ENCODE data around the gene APBB2.
"Not testable (repeated sequence)": the region's sequence is repeated elsewhere in the genome, so short reads cannot be mapped to it uniquely, and the experiment has no call there.

Gene APBB2

DNA sequence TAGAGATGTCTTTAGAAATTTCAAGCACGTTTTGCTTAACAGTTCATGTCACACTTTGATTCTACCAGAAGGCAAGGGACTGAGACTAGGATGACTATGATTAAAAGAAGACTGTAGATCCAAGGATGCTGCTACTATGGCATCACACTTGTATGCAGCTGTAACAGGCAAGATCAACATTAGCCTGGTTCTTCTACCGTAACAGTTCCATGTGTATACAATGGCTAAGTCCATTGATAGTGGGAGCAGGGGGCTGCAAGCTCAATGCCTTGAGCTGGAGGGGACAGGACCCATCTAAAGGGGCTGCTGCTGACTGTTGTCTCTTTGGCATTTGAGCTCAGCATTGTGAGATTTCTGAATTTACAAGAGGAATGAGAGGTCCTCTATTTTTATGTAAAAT is 212.0 kb downstream of the APBB2 start:
- DNase-seq, result no peak

DNA sequence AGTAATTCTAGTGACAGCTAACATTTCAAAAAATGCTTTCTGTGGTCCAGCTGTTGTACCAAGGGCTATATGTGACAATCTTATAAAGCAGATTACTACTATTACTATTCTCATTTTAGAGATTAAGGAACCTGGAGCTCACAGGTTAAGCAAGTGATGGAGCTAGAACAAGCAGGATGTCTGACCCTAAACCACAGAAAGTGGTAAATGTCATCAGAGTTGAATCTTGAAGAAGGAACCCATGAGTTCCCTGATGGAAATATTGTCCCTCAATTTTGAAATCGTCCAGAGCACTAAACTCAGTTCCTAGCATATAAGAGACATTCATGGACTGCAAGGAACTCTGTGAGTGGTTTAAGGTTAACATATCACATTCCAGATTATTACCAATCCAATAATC is 214.0 kb downstream of the APBB2 start:
- DNase-seq, result peak; percentile 6

DNA sequence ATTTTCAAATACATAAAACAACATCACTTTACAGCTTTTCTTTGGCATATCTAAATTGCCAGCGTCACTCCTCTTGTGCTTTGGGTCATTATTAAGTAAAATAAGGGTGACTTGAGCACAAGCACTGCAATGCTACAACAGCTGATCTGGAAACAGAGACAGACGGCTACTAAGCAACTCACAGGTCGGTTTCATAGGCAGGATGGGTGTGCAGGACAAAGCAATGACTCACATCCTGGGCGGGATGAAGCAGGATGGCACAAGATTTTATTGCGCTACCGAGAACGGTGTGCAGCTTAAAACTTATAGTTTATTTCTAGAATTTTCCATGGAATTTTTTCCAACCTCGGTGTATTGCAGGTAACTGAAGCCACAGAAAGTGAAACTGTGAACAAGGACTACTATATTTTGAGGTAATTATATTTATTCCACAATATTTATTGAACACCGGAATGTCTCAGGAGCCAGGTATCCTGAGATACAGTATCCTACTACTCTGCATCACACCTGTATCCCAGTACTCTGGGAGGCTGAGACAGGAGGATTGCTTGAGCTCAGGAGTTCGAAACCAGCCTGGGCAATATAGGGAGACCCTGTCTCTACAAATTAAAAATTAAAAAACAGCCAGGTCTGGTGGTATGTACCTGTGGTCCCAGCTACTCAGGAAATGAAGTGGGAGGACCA is 215.5 kb downstream of the APBB2 start:
- peak; percentile 51 for DNase-seq

DNA sequence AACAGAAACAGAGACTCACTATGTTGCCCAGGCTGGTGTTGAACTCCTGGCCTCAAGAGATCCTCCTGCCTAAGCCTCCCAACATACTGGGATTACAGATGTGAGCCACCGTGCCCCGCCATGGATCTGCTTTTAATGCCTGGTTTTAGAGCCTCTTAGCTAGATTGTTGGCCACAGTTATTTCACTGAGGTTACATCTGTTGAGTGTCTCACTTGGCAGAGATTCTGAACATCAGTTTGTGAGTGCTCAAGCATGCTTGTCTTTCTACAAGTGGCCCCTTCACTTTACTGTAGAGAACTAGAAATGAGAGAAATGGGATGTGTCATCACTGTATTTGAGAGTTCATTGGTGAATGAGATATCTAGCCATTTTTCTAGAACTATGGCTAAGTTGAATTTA is 218.5 kb downstream of the APBB2 start:
- no peak for DNase-seq

DNA sequence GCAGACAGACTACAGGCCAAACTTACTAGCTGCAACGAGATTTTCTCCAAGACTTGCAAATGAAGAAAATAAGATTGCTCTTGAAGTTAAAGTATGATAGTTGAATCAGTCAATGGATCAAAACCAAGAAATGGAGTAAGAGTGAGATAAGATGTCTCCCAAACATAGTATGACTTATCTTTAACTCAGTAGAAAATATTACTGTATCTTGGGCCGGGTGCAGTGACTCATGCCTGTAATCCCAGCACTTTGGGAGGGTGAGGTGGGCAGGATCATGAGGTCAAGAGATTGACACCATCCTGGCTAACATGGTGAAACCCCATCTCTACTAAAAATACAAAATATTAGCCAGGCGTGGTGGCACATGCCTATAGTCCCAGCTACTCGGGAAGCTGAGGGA is 220.0 kb downstream of the APBB2 start:
- DNase-seq, result peak; percentile 17

DNA sequence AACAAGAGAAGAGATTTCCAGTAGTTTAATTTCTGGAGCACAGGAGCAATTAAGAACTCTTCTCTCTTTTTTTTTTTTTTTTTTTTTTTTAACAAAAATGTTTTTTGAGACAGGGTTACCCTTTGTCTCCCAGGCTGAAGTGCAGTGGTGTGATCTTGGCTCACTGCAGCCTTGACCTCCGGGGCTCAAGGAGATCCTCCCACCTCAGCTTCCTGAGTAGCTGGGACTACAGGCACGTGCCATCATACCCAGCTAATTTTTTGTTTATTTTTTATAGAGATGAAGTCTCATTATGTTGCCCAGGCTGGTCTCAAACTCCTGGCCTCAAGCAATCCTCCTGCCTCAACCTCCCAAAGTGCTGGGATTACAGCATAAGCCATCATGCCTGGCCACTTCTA is 221.0 kb downstream of the APBB2 start:
- not testable (repeated sequence) for DNase-seq

DNA sequence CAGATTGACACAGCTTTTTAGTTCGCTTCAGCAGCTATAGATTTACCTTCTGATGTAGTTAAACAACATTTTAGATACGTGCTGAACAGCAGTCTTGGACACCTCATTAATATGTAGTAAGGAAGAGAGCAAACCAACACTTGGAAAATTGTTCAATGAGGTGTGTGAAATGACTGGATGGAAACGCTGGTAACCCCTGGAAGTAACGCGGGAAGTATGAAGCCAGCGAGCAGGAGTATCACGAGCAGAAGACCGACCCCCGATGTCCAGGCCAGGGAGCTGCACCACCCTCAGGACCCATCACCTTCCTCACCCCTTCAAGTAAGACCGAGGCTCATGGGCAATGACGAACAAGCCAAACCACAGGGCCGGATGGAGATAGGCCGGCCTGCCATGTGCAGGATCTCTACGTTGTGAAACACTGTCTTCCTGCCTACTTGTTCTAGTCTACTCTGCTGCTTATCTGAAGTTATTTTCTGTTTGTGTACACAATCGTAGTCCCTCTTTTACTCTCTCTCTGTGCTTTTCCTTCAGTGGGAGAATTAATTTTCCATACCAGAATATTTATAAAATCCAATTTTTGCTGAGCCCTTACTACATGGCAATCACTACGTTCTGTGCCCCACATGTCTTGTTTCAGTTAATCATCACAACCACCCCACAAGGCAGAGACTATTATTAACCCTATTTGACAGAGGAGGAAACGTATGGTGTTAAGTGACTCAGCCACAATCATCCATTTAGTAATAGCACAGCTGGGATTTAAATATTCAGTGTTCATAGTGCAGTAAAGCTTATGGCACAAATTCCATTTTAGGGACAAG is 221.7 kb downstream of the APBB2 start:
- peak; percentile 84 for DNase-seq

DNA sequence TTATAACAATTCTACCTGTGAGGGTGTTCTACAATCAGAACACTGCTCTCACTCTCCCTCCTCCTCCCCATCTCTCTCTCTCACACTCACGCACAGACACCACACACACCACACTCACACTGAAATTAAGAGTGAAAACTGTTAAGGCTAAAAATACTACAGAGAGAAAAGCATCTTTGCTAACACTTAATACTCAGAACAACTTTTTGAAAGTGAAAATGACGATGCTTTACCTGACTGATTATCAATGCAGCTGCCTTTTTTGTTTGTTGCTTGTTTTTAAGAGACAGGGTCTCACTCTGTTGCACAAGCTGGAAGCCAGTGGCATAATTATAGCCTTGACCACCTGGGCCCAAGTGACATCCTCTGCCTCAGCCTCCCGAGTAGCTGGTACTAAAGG is 222.4 kb downstream of the APBB2 start:
- no peak for DNase-seq

DNA sequence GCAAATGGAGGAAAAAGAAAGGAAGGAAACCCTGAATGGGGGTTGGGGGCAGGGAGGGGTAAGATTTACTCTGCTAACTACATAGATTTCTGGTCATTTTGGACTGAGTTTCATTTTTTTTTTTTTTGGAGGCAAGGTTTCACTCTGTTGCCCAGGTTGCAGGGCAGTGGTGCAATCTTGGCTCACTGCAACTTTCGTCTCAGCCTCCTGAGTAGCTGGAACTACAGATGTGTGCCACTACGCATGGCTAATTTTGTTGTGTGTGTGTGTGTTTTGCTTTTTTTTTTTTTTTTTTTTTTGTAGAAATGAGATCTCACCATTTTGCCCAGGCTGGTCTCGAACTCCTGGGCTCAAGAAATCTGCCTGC is 223.5 kb downstream of the APBB2 start:
- no peak for DNase-seq

DNA sequence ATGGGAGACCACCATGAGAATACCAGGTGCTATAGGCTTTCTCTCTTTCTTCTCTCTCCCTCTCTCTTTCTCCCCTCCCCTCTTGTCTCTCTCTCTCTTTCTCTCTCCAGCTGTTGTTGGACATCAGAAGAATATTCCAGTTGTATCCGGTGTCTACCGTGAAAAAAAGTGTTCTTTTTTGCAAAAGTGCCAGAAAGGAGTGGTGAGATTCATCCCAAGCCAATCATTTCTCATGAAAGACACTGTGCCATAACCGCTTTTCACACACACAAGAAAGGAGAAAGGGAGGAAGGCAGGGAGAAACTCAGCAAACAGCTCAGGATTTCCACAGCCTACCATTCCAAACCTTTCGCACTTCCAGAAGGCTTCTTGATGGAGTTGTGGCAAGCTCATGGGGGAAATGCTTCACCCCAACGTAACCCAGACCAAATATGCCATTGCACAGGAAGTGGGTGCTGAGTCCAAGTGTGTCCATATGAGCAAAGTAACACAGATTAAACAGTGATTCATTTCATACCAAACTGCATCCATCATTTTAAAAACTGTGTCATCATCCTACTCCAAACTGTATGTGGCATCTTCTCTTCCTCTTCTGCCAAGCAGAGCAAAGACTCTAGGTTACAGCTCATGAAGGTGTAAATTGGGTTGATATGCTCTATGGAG is 224.0 kb downstream of the APBB2 start:
- DNase-seq, result peak; percentile 76

DNA sequence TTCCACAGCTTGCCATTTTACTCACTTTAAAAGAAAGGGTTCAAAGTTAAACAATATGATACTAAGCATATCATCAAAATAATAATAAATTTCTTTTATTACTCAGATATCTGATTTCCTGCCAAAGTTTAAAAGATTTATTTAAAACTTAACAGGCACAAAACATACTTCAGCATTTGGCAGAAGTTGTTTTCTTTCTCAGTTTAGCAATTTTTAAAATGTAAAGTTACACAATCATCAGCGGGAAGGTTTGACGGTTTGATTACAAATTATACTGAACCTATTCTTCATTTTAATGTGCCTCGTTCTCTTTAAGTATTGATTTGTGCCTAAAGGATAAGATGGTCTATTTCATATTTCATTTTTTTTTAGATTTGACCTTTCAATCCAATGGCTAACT is 227.2 kb downstream of the APBB2 start:
- DNase-seq, result no peak

DNA sequence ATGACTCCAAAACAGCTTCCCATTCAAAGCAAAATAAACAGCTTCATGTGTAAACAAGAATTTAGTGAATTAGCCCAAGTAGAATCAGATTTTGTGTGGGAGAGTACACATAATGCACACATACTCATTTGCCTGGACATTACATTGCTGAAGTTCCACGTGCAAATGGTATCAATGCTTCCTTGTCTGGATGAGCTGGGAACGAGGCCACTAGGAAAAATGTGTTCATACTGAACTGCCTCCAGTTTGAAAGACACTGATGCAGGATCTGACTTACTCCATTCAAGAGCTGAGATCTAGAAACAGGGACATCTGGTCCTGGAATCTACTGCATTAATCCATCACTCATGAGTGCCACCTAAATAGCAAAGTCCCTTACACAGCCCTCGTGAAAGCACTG is 228.0 kb downstream of the APBB2 start:
- no peak for DNase-seq

DNA sequence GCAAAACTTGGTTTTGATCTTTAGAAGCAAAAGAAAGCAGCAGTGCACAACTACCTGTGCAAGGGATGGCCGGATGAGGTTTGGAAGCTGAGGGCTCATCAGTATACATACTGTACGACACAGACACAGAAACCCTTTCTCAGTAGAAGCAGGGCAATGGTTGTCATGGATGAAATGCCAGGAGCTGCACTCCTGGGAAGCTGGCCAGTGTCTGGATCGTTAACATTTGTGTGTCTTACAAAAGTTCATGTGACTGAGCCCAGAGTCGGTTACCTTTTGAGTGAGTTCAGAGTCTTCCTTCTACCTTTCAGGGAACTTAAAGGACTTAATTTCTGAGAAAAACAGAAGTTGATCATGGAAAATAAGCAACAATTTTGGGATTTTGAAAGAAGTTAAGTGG is 230.3 kb downstream of the APBB2 start:
- DNase-seq, result no peak

DNA sequence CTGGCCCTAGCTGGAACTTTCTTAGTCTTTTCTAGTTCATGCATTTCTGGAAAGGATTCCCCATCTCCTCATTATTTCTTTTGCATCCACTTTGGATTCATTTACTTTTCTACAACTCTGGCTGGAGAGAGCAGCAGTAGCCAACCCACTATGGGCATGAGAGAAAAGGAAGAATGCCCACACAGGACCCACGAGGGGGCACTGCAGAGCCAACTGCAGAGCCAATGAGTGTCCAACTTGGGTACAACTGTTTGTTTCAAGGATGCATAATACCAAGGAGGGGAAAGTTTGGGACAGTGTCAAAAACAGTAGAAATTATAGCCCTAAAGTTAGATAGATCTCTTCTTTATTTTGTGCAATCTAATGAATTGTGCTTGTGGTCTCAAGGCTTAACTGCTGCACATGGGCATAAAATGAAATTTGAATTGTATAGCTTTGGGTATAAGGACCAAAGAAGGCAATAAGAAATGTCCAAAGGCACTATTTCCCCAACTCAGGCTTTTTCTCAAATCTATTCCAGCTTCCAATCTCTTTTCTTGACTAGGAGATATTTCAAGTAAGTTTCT is 233.9 kb downstream of the APBB2 start:
- no peak for DNase-seq

DNA sequence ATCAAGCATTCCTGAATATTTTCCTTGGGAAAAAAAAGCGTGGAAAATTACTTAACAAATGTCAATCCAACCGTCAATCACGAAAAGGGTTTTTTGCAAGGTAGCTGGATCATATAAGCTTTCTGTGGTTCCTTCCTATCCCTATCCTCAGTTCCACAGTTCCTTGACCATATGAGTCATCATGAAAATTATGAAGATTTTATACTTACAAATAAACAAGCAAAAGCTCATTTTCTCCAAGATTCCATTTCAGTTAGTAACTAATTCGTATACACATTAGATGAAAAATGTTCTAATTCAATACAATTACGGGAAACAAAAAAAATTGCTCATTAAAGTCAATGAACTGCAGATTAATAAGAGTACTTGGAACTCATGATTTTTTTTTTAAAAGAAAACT is 235.8 kb downstream of the APBB2 start:
- no peak for DNase-seq

DNA sequence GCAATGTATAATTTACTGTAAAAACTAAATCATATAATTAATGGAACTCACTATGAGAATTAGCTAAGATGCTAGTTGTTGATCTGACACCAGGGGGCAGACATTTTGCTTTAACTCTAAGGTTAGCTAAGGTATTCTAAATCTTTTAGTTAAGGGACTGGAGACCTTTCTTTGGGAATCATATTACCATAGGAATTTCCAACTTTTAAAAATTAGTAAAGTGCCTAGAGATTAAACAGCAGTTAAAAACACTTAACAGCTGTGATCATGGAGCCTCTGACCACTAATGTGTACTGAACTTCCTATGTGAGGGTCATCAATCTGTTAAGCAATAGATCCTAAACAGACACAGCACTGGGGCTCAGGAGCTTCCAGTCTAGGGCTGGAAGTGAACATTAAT is 238.0 kb downstream of the APBB2 start:
- DNase-seq, result no peak

DNA sequence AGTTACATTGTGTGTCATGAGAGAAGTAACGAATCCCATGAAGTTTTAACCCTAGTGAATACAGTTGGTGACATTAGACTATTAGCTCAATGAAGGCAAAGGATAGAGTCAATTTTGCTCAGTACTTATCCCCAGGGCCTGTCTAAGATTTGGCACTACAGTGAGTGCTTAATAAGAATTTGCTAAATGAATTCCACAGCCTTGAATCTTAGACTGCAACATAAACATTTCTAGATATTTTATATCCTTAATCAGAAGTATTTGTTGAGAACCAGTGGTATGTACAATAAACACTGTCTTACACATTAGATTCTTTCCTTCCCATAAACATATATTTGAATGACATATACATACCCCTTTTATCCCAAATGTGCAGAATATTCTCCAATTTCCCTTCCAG is 241.6 kb downstream of the APBB2 start:
- DNase-seq, result no peak

DNA sequence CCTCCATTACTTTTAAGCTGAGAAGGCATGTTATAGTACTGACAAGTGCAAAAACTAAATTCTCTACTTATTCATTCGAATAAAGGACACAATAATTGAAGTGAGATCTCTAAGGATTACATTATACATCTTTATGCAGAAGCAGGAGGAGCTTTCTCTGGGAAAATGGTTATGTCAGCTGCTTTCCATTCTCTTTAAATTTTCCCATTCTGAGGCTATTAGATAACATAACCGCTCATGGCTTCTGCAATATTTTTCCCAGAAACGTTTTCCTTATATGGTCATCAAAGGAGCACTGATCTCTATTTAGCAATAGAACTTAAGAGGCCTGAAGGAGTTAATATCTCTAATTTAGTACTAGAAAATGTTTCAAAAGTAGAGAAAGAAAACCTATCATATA is 243.0 kb downstream of the APBB2 start:
- no peak for DNase-seq

DNA sequence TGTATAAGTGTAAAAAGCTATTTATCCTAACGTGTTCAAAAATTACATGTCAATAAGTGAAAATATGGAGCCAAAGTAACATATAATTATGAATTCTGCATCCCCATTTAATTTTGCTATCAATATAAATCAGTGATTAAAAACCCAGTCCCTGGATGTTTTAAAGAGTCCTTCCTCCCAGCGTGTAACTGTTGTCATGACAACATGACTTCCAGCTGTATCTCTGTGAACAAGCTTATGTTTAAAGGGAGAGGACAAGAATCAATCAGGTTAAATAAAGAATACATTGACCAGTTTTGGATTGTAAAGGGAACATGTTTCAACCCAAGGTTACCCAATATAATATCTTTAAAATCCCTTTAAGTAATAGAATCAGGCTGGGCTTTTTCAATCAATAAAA is 244.8 kb downstream of the APBB2 start:
- no peak for DNase-seq

DNA sequence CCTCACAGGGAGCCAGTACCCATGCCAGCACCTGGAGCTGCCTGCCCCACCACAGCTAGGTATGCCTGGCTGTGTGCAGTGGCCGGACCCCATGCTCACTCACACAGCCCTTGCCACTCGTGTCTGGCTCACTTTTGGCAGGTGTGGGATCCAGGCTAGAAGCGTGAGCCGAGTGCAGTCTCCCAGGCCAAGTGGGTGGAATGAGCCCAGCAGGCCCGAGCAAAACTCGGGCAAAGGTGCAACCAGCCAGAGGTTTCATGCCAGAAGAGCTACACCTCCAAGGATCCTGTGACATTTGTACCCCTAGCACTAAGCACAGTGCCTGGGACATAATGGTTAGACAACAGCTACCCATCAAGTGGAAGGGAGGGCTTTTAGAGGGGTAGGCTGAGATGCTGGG is 246.8 kb downstream of the APBB2 start:
- DNase-seq, result no peak

DNA sequence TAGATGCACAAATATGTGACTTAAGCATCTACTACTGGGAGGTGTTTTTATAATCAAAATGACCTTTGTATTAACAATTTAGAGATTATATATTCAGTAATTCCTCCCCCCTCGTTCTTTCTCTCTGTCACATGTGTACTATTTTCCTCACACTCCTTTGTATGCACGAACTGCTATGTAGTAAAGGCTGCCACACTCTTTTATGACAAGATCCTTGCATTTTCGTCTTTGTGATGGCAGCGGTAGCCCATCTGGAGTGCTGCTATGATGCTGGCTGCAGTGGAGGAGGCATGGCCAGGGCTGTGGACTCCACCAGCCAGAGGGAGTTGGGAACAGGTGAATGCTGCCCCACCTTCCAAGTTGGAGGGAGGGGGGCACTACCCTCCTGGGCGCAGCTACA is 248.3 kb downstream of the APBB2 start:
- DNase-seq, result no peak

DNA sequence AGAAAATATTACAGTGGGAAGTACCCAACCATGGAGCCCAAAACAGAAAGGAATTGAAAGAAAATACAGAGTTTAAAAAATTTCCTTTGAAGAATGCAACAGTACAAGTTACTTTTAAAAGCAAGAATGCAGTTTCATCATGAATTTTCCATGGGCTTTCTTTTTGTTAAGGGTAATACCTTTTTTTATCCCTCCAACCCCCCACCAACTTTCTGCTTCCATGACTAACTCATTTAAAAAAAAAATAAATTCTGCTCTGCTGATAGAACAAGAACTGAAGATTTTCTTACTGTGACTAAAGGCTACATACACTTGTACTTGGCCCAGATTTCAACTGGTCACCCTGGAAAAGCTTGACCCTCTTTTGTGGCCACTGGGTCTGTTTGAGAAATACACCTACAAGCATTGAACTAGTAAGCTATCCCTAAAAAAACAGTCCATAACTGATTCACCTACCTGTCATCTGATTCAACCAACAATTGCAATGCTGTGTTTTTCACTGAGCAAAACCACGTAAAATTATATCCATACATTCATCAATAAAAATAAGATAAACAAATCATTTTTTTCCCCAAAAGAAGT is 250.4 kb downstream of the APBB2 start:
- DNase-seq, result no peak

DNA sequence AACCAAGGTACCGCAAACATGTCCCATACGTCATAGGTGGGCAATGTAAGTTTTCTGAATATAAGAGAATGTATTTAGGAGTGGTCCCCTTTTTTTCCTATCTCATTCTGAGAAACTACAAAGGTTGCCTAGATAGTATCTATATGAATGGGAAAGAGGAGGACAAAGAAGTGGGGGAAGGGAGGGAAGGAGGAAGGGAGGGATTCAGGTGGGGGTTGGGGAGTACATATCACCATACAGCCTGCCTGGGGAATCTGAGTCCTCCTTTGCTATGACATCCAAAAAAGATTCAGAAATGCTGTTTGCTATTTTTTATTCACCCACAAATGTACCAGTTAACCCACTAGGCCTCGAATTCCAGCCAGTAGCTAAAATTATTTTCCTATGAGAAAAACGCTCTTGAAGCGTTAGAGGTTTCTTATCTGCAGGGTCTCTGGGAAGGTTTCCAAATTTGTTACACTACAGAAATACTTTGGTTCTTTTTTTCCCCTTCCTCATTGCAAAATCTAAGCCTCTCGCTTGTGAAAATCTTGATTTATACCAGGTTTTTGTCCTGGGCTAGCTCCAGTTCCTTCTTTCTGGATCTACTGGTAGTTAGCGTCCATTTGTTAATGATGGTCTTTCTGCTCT is 251.7 kb downstream of the APBB2 start:
- DNase-seq, result no peak

All from MV-4-11 (cell line).